Measurements from ENCODE around the gene TCF19.

- TF ChIP-seq CTCF (IDR thresholded peaks at IDR 0.05) (no peak), ZNF423 (CRISPR knock-in tag; IDR thresholded peaks at IDR 0.05) (no peak), SMAD4 (CRISPR knock-in tag; IDR thresholded peaks at IDR 0.05) (no peak), ZNF416 (CRISPR knock-in tag; IDR thresholded peaks at IDR 0.05) (no peak), NR2C2 (CRISPR knock-in tag; IDR thresholded peaks at IDR 0.05) (no peak), ZNF121 (CRISPR knock-in tag; IDR thresholded peaks at IDR 0.05) (no peak), MYBL2 (CRISPR knock-in tag; IDR thresholded peaks at IDR 0.05) (no peak), KAT7 (CRISPR knock-in tag; IDR thresholded peaks at IDR 0.05; ENCODE audit: borderline replicate concordance) (no peak), NFYB (CRISPR knock-in tag; conservative IDR thresholded peaks at IDR 0.05; ENCODE audit: low read depth) (no peak), GABPB1 (CRISPR knock-in tag; IDR thresholded peaks at IDR 0.05) (no peak)
These were observed 5.6 kb upstream of the TCF19 start for GRCh38 chr6:31152781-31153180.

Data from WTC11 (cell line).